GM19324 (cell line): Measurements from ENCODE around the gene TNXB.
"Not testable (repeated sequence)": the region's sequence is repeated elsewhere in the genome, so short reads cannot be mapped to it uniquely, and the experiment has no call there.

Experiments used
- ATAC-seq: cut with Tn5 transposase; IDR thresholded peaks from one replicate; pipeline ENCODE4 v1.9.1; 2021; ENCODE audit warnings: mild to moderate bottlenecking, moderate library complexity; ENCODE audit not compliant: unreplicated experiment, low FRiP score

Gene TNXB

DNA sequence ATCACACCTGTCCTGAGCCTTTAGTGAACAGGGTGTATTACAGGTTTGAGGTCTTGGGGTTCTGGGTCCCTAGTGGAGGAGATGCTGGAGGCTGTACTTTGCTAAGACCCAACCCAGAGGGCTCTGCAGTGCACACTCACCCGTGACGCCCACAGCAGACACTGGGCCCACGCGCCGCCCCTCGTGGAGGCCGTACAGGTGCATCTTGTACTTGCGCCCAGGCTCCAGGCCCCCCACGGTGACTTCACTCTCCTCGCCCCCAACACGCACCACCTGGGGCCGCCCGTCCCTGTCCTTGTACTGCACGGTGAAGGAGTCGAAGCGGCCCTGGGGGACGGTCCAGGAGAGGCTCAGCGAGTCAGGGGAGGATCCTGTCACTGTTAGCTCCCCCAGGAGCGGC lies 41.6 kb downstream of the TNXB start:
- not testable (repeated sequence) for ATAC-seq

DNA sequence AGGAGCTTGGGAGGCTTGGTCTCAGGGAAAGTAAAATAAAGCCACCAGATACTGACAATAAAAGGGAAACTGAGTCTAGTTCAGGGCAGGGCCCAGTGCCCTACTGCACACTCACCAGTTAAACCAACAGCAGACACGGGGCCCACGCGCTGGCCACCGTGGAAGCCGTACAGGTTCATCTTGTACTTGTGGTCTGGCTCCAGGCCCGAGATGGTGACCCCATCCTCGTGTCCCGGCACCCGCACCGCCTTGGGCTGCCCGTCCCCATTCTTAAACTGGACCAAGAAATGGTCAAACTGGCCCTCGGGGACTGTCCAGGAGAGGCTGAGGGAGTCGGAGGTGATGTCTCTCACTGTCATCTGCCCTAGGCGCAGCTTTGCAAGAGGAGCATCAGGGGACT lies 44.4 kb downstream of the TNXB start:
- no peak for ATAC-seq

DNA sequence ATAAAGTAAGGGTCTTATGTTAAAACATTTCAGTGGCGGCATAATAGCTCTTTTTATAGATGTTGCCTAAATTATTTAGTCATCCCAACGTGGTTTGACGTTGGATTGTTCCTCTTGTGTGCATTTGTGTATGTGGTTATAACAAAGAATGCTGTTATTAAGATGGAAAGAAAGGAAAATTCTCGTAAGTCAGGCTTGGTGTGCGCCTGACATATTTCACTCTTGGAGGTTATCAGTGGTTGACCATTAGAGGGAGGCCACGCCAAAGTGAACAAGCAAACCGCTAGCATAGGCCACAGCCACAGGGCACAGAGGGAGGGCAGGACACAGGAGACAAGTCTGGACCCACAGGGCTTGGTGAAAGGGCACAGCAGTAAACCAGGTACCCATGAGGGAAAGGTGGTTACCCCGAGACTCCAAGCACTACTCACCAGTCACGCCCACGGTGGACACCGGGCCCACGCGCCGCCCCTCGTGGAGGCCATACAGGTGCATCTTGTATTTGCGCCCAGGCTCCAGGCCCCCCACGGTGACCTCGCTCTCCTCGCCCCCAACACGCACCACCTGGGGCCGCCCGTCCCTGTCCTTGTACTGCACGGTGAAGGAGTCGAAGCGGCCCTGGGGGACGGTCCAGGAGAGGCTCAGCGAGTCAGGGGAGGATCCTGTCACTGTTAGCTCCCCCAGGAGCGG lies 48.0 kb downstream of the TNXB start:
- ATAC-seq, result no peak

DNA sequence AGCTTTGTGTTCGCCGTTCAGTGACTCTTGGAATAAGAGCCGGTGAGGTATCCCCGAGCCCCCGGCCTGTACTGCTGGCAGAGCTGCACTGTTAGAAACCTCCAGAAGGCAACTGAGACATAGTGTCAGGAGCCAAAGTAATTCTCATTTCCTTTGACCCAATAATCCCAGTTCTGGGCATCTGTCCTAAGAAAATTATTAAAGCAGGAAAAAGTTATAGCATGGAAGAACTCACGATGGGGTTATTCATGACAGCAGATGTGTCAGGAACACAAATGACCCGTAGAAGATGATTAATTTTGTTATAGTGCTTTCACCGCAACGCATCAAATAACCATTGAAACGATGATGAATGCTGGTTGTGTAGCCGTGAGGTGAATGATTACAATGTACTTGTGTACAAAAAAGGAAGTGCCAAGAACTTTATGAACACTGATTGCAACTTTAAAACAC lies 50.6 kb downstream of the TNXB start:
- ATAC-seq, result no peak

DNA sequence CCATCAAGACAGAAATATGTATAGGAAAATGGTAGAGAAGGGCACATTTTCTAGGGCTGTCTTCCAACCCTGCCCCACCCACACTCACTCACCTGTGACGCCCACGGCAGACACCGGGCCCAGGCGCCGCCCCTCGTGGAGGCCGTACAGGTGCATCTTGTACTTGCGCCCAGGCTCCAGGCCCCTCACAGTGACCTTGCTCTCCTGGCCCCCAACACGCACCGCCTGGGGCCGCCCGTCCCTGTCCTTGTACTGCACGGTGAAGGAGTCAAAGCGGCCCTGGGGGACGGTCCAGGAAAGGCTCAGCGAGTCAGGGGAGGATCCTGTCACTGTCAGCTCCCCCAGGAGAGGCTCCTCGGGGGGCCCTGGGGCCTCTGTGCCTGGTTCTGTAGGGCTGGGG lies 51.2 kb downstream of the TNXB start:
- ATAC-seq, result no peak

DNA sequence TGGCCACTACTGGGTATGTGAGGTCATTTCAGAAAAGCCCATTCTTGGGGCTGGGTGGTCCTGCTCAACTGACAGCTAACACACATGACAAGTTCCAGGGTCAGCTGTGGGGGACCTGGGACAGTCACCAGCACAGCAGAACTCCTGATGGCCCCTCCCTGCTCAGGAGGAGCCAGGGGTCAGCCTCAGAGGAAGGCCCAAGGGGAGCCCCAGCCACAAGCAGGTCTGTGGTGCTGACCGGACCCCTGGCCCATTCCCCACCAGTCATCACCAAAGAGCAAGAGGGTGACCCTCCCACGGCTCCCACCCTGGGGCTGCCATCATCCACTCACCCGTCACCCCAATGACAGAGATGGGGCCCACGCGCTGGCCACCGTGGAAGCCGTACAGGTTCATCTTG lies 52.9 kb downstream of the TNXB start:
- ATAC-seq, result no peak

DNA sequence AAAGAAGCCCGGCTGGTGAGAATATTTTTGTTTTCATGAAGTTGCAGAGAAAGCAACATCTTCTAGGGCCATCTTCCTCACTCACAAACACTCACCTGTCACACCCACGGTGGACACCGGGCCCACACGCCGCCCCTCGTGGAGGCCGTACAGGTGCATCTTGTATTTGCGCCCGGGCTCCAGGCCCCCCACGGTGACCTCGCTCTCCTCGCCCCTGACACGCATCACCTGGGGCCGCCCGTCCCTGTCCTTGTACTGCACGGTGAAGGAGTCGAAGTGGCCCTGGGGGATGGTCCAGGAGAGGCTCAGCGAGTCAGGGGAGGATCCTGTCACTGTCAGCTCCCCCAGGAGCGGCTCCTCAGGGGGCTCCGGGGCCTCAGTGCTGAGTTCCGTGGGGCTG lies 53.4 kb downstream of the TNXB start:
- not testable (repeated sequence) for ATAC-seq

DNA sequence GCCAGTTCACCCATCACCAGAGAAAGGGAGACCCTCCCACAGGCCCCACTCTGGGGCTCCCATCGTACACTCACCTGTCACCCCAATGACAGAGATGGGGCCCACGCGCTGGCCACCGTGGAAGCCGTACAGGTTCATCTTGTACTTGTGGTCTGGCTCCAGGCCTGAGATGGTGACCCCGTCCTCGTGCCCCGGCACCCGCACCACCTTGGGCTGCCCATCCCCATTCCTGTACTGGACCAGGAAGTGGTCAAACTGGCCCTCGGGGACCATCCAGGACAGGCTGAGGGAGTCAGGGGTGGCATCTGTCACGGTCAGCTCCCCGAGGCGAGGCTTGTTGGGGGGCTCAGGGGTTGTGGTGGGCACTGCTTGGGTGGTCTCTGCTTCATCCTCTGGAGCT lies 55.8 kb downstream of the TNXB start:
- ATAC-seq, result not testable (repeated sequence)

DNA sequence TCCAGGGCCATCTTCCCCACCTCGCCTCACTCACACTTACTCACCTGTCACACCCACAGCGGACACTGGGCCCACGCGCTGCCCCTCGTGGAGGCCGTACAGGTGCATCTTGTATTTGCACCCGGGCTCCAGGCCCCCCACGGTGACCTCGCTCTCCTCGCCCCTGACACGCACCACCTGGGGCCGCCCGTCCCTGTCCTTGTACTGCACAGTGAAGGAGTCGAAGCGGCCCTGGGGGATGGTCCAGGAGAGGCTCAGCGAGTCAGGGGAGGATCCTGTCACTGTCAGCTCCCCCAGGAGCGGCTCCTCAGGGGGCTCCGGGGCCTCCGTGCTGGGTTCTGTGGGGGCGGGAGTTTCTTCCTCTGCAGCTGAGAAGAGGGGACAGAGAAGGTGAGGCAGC lies 56.5 kb downstream of the TNXB start:
- ATAC-seq, result not testable (repeated sequence)

DNA sequence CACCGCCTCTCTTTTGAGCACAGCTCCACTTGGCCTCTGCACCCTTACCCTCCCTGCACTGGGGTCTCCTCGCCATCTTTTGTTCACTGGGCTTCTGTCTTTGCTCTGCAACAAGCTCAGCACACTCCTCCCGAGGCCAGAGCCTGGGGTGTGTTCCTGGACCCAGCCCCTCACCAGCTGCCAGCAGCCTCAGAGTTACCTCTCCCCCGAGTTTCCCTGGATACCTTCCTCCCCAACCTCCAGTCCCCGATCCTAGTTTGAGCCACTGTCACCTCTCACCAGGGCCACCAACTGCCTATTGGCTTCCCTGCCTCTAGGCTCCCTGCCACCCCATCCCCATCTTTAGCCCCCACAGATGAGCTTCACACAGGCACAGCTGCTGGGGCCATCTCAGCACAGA lies 58.6 kb downstream of the TNXB start:
- ATAC-seq, result no peak

DNA sequence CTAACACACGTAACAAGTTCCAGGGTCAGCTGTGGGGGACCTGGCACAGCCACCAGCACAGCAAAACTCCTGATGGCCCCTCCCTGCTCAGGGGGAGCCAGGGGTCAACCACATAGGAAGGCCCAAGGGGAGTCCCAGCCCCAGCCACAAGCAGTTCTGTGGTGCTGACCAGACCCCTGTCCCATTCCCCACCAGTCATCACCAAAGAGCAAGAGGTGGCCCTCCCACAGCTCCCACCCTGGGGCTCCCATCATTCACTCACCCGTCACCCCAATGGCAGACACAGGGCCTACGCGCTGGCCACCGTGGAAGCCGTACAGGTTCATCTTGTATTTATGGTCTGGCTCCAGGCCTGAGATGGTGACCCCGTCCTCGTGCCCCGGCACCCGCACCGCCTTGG lies 59.4 kb downstream of the TNXB start:
- not testable (repeated sequence) for ATAC-seq

DNA sequence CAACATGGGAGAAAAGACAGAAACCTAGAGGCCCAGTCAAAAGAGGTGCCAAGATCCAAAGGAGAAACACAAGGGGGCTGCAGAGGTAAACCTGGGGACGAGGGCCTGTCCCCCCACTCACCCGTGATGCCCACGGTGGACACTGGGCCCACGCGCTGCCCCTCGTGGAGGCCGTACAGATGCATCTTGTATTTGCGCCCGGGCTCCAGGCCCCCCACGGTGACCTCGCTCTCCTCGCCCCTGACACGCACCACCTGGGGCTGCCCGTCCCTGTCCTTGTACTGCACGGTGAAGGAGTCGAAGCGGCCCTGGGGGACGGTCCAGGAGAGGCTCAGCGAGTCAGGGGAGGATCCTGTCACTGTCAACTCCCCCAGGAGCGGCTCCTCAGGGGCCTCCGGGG lies 60.0 kb downstream of the TNXB start:
- ATAC-seq, result not testable (repeated sequence)

DNA sequence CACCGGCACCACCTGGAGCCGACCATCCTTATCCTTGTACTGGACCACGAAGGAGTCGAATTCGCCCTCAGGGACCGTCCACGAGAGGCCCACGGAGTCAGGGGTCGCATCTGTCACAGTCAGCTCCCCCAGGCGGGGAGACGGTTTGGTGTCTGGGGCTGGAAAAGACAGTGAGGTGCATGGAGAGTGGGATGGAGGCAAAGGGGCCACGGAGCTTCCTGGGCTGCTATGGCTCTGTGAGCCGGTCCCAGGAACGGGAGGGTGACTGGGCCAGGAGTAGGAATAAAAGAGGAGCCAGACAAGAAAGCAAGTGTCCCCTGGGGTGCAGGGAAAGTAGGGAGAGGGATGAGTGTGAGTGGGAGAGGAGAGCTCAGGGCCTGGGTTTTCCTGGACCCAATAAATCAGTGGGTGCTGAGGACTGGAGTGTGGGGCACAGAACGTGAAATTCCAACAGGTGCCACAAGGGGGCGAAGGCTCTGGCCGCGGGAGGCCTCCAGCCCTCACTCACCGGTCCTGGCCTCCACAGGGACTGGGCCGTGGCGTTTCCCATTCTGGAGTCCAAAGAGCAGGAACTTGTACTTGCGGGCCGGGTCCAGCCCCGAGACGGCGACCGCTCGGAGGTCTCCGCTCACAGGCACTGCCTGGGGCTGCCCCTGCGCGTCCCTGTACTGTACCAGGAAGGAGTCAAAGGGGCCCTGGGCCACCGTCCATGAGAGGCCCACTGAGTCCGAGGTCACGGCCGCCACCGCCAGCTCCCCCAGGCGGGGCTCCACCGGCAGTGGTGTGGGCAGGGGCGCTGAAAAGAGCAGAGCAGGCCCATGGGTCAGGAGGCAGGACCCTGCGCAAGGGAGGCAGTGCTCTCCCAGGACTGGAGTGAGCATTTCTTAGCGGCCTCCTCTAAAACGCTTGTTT lies 61.0 kb downstream of the TNXB start:
- ATAC-seq, result no peak

DNA sequence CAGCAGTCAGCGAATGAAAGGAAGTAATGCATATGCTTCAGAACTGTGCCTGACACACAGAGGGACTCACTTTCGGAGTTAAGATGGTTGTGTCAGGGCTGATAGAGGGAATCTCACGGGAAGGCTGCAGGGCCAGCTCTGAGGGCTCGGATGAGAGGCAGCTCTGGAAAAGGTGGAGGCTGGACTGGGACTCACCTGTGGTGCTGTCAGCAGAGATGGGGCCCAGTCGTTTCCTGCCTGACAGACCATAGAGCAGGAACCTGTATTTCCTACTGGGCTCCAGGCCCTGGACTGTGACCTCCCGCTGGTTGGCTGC lies 61.6 kb downstream of the TNXB start:
- no peak for ATAC-seq

DNA sequence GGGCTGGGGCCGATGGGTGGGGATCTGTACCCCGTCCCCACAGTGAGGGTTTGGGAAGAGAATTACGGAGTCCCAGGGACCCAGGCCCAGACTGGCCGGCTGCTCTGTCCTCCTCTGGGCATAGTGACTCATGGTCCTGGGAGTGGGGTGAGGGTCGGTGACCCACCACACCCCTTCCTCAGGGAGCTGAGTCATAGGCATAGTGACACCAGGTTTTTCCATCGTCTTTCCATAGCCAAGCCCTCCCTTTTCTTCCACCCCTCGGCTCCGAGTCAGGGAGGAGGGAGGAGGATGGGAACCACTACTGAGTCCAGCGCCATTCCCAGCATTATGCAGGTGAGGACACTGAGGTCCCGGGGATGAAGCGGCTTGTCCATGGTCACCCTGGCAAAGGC lies 62.1 kb downstream of the TNXB start:
- ATAC-seq, result no peak

DNA sequence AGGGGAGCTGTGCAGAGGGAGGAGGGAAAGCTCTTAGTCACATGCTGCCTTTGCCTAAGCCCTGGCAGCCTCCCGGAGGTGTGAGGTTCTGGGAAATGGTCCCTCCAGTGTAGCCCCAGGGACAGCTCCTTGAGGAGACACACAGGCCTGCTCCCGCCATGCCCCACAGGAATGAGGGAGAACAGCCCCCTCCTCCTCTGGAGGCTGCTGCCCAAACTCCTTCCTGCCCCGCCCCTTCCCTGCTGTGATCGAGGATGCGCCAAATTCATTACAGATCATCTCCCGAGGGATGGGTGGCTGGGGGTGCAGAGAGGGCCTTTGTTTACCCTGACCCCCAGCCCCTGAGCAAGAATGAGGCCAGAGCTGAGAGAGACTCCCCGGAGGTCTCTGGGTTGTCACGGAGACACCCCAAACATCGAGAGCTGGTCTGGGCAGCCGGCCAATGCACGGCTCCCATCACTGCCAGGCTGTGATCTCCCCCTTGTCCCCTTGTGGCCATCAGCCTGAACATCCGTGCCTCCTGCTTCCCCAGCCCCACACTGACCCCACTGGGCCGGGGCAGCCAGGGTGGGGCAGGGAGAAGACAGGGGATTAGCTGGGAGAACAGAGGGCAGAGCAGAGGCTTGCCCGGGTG lies 62.6 kb downstream of the TNXB start:
- ATAC-seq, result no peak

DNA sequence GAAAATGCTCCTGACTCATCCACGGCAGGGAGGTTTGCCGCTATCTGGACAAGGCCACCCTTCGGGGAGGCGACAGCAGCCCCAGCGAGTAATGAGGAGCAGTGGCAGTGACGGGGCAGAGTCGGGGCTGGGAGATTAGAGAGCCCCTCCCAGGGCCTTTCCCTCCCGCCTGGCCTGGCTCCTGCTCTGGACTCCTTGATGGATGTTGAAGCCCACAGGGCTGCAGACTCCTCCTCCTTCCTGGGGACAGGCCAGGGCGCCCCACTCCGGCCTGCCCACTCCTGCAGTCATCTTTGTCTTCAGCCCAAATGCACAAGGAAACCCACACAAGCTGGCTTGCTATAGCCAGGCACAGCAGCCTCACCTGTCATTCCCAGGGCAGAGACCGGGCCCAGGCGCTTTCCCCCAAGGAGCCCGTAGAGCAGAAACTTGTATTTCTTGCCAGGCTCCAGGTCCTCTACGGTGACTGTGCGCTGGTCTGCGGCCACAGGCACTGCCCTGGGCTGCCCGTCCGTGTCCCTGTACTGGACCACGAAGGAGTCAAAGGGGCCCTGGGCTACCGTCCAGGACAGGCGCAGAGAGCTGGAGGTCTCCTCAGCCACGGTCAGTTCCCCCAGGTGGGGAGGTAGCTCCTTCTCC lies 63.2 kb downstream of the TNXB start:
- ATAC-seq, result no peak

DNA sequence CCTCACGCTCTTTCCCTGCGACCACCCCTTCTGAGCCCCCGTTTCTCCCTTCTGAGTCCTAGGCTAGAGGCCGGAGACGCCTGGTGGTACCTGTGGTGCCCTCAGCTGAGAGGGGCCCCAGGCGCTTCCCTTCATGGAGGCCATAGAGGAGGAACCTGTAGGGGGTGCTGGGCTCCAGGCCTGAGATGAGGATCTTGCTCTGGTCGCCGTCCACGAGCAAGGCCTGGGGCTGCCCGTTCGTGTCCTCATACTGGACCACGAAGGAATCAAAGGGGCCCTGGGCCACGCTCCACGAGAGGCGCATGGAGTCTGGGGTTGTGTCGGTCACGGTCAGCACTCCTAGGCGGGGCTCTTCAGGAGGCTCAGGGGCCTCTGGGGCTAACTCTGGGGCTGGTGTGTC lies 64.2 kb downstream of the TNXB start:
- ATAC-seq, result not testable (repeated sequence)

DNA sequence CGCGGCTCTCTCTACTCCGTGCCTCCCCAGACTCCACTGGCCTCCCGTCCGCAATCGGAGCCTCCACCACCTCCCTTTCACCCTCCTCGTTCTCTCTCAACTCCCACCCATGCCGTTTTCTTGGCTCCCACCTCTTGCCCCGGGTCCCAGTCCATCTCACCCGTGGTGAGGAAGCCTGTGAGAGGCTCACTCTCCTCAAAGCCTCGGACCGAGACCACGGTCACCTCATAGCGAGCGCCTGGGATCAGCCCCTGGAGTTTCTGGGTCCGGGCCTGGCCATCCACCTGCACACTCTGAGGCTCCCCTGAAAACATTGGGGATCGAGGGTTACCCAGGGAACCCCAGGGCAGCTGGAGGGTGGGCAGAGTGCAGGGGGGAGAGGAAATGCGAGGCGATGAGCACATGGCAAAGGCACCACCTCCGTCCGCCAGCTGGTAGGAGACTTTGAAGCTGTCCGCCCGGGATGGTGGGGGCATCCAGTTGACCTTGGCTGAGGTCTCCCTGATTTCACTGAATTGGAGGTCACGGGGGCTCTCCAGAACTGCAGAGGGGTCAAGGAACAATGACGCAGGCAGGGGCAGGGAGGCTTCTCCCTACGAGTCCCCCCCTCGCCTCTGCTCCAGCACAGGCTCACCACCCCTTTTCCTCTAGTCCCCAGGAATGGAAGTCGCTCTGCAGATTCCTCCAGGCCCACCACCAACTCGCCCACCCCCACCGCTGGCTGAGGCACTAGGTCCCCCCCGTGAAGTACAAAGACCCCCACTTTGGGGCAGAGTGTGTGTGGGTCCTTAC lies 65.4 kb downstream of the TNXB start:
- not testable (repeated sequence) for ATAC-seq

DNA sequence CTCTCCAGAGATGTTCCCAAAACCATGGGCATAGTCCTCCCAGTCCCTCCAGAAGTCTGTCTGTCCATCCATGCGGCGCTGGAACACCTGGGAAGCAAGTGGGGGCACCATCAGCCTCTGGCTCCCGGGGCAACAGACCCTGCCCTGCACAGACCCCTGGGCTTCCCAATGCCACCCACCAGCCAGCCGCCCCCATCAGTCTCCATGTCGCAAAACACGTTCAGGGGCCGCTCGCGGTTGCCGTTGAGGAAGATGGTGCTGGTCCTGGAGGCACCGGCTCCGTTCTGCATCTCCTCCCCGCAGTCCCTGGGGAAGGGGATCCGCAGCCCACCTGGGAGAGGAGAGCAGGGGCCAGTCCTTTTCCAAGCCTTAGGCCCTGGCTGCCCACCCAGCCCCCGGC lies 66.9 kb downstream of the TNXB start:
- ATAC-seq, result not testable (repeated sequence)
